HG03175 (cell line): ENCODE data around the gene IL6.
A peak's percentile ranks its signal among the peaks of the same experiment; 100 is the strongest.

Source experiments
- ATAC-seq: cut with Tn5 transposase; IDR thresholded peaks from one replicate; pipeline ENCODE4 v1.9.1; 2021; ENCODE audit warnings: mild to moderate bottlenecking, moderate library complexity; ENCODE audit not compliant: unreplicated experiment

The IL6 gene

DNA sequence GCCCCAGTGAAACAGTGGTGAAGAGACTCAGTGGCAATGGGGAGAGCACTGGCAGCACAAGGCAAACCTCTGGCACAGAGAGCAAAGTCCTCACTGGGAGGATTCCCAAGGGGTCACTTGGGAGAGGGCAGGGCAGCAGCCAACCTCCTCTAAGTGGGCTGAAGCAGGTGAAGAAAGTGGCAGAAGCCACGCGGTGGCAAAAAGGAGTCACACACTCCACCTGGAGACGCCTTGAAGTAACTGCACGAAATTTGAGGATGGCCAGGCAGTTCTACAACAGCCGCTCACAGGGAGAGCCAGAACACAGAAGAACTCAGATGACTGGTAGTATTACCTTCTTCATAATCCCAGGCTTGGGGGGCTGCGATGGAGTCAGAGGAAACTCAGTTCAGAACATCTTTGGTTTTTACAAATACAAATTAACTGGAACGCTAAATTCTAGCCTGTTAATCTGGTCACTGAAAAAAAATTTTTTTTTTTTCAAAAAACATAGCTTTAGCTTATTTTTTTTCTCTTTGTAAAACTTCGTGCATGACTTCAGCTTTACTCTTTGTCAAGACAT is 574 bp upstream of the IL6 start:
- peak; percentile 86 for ATAC-seq

DNA sequence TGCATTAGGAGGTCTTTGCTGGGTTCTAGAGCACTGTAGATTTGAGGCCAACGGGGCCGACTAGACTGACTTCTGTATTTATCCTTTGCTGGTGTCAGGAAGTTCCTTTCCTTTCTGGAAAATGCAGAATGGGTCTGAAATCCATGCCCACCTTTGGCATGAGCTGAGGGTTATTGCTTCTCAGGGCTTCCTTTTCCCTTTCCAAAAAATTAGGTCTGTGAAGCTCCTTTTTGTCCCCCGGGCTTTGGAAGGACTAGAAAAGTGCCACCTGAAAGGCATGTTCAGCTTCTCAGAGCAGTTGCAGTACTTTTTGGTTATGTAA is 675 bp downstream of the IL6 start:
- ATAC-seq = no peak

DNA sequence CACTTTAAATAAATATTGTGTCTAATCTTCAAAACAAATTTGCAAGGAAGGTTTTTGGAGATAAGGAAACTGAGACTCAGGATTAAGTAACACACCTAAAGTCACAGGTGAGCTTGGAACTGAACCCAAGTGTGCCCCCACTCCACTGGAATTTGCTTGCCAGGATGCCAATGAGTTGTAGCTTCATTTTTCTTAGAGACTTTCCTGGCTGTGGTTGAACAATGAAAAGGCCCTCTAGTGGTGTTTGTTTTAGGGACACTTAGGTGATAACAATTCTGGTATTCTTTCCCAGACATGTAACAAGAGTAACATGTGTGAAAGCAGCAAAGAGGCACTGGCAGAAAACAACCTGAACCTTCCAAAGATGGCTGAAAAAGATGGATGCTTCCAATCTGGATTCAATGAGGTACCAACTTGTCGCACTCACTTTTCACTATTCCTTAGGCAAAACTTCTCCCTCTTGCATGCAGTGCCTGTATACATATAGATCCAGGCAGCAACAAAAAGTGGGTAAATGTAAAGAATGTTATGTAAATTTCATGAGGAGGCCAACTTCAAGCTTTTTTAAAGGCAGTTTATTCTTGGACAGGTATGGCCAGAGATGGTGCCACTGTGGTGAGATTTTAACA is 1.5 kb downstream of the IL6 start:
- ATAC-seq = no peak

DNA sequence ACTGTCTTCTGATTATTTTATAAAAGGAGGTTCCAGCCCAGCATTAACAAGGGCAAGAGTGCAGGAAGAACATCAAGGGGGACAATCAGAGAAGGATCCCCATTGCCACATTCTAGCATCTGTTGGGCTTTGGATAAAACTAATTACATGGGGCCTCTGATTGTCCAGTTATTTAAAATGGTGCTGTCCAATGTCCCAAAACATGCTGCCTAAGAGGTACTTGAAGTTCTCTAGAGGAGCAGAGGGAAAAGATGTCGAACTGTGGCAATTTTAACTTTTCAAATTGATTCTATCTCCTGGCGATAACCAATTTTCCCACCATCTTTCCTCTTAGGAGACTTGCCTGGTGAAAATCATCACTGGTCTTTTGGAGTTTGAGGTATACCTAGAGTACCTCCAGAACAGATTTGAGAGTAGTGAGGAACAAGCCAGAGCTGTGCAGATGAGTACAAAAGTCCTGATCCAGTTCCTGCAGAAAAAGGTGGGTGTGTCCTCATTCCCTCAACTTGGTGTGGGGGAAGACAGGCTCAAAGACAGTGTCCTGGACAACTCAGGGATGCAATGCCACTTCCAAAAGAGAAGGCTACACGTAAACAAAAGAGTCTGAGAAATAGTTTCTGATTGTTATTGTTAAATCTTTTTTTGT is 2.3 kb downstream of the IL6 start:
- ATAC-seq = no peak

DNA sequence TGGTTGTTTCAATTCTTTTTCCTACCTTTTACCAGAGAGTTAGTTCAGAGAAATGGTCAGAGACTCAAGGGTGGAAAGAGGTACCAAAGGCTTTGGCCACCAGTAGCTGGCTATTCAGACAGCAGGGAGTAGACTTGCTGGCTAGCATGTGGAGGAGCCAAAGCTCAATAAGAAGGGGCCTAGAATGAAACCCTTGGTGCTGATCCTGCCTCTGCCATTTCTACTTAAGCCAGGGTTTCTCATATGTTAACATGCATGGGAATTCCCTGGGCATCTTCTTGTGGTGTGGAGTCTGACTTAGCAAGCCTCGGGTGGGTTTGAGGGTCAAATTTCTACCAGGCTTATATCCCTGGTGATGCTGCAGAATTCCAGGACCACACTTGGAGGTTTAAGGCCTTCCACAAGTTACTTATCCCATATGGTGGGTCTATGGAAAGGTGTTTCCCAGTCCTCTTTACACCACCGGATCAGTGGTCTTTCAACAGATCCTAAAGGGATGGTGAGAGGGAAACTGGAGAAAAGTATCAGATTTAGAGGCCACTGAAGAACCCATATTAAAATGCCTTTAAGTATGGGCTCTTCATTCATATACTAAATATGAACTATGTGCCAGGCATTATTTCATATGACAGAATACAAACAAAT is 3.2 kb downstream of the IL6 start:
- ATAC-seq = no peak

DNA sequence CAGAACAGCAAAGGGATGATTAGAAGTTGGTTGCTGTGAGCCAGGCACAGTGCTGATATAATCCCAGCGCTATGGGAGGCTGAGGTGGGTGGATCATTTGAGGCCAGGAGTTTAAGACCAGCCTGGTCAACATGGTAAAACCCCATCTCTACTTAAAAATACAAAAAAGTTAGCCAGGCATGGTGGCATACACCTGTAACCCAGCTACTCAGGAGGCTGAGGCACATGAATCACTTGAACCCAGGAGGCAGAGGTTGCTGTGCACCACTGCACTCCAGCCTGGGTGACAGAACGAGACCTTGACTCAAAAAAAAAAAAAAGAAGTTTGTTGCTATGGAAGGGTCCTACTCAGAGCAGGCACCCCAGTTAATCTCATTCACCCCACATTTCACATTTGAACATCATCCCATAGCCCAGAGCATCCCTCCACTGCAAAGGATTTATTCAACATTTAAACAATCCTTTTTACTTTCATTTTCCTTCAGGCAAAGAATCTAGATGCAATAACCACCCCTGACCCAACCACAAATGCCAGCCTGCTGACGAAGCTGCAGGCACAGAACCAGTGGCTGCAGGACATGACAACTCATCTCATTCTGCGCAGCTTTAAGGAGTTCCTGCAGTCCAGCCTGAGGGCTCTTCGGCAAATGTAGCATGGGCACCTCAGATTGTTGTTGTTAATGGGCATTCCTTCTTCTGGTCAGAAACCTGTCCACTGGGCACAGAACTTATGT is 4.1 kb downstream of the IL6 start:
- no peak for ATAC-seq

DNA sequence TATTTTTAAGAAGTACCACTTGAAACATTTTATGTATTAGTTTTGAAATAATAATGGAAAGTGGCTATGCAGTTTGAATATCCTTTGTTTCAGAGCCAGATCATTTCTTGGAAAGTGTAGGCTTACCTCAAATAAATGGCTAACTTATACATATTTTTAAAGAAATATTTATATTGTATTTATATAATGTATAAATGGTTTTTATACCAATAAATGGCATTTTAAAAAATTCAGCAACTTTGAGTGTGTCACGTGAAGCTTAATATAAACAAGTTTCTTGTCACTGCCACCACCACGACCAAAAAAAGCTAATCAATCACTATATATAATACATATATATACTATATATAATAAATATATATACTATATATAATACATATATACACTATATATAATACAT is 4.8 kb downstream of the IL6 start:
- no peak for ATAC-seq

DNA sequence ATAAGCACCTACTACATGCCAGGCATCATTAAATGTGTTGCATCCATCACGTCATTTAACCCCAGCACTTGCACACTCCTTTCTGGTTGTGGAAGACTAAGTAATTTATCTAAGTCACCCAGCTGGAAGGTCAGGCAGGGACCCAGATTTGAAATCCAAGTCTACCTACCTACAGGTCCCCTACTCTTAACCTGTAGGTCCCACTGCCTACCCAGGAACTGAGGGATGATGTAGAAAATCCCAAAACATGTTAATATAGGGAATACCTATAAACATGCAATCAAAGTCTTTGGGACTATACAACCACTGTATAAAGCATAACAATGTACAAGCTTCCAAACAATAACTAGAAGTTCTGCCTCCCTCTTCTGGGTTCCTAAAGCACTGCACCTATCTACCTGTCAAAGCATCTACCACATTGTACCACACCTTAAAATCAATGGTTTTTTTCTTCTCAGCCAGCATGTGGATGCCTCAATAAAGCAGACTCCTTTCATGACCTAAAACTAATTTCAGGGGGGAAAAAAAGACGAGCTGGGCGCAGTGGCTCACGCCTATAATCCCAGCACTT is 5.6 kb downstream of the IL6 start:
- ATAC-seq = no peak

DNA sequence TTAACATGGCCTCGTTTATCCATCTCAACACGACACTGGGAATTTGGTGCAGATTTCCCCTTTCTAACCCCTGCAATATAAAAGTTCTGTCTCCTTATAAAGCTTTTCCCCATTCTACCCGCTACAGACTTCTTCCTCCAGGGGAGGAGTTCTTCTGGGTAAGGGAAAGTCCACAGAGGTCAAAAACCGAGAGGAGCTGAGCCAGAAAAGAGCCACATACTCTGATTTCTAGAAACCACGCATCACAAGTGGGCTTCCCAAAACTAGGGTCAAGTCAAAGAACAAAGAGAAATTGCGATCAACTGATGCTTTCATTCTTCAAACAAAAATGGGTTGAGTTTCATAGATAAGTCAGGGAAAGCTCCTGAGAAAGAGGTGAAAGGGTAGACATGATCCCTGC is 6.8 kb downstream of the IL6 start:
- no peak for ATAC-seq

DNA sequence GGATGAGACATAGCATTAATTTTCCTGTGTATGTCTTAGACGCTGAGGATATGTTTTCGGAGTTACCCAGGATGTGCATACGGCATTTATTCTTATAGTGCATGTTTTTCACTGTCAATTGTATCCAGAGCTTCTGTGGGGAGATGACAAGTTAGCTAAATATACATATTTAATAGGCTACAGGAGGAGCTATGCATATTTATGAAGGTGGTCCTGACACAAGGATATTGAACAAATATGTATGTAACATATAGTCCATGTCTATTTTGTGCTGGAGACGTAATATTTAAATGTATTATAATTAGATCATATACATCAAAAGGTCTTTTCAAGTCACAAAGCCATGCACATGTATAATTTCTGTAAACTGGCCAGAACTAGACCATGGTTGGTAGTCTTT is 16.0 kb downstream of the IL6 start:
- ATAC-seq = no peak

DNA sequence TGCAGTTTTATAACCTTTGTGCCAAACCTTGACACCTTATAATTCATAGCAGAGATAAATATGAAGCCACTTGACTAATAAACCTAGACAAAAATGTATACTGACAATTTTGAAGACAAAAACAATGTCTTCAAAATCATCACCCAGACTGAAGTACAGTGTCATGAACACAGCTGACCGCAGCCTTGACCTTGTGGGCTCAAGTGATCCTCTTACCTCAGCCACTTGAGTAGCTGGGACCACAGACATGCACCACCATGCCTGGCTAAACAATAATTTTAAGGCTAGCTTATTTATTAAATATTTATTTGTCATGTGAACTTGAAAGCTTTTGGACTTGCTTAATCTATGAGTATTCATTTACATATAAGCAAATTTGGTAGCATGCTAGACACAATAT is 24.3 kb downstream of the IL6 start:
- no peak for ATAC-seq

DNA sequence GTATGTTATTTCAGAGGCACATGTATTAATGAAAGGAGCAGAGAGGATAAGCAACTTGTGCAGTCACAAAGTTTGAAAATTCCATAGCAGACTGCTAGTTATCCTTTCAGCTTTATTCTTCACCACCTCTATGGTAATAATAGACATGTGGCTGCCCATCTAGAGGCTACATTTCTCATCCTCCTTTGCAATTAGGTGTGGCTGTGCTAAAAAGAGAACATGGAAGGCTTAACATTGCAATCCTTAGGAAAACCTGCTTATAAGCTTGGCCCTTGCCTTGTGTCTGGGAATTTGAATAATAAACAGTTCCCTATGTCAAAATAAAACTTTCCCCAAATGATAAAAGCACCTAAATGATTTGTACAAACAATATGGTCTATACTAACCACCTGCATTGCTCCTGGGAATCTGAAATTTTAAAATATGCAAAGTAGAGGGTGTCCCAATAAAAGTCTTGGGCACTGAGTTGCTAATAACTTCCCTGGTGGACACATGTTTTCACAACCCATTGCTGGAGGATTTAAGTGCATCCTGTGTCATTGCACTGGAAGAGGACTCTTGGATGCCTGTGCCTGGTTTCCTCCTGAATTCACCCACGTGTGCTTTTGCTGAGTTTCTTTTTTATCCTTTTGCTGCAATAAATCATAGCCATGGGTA is 30.5 kb downstream of the IL6 start:
- no peak for ATAC-seq

DNA sequence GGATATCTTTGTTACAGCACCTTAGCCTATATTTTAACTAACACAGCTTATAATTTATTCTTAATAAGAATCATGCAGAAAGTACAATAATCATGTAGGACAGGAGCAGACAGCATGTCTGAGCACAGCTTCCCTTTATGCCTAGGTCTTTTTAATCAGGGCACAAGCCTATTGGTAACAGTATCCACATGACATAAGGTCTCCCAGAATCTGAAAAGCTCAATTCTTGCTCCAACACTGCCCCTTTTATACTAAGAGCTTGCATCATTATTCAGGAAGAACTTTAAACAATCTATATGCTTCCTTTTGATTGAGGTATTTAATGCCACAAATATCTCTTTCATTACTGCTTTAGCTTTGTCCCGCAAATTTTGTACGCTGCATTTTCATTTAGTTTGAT is 31.6 kb downstream of the IL6 start:
- no peak for ATAC-seq

DNA sequence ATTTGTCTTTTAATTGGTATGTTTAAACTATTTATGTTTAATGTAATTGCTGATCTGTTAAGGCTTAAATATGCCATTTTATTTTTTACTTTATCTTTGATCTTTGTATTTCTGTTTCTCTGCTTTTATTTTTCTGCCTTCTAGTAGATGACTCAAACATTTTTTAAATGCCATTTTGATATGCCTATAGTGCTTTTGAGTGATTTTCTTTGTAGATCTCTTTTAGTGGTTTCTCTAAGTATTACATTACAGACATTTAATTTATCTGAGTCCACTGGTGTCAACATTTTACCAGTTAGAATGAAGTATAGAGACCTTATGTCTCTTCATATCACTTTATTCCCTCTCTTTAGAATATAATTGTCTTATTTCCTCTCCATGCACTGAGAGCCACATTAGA is 32.7 kb downstream of the IL6 start:
- ATAC-seq = no peak

DNA sequence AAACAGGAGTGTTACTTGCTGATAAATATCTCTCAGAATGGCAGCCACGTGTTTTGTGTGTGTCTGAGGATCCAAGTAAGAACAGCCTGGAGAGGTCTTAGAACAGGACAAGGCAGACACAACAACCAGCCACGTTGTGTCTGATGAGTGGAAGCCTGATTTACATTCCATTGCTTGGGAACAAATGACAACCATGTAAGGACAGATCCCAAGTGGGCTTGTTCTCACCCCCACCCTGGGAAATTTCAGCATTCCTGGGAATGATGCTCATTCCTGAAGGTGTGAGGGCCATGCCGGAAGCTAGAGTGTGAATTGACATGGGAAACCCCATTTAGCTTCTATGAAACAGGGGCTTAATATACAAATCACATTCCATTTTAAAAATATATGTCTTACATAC is 35.9 kb downstream of the IL6 start:
- ATAC-seq = no peak

DNA sequence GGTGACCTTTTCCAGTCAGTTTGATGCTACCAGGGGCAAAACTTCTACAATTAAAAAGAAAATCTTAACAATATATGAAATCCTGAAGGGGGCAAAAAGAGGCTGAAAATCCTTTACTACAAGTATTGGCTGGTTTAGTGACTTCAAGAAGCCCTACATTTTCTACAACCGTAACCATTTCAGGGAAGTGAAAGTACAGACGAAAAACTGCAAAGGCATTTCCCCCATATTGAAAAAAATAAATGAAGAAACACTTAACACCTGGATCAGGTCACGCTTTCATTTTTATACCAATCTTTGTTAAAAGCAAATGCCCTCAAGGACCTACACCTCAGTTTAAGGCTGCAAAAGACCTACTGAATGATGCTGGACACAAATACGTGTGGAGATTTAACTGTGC is 38.6 kb downstream of the IL6 start:
- peak; percentile 89 for ATAC-seq

DNA sequence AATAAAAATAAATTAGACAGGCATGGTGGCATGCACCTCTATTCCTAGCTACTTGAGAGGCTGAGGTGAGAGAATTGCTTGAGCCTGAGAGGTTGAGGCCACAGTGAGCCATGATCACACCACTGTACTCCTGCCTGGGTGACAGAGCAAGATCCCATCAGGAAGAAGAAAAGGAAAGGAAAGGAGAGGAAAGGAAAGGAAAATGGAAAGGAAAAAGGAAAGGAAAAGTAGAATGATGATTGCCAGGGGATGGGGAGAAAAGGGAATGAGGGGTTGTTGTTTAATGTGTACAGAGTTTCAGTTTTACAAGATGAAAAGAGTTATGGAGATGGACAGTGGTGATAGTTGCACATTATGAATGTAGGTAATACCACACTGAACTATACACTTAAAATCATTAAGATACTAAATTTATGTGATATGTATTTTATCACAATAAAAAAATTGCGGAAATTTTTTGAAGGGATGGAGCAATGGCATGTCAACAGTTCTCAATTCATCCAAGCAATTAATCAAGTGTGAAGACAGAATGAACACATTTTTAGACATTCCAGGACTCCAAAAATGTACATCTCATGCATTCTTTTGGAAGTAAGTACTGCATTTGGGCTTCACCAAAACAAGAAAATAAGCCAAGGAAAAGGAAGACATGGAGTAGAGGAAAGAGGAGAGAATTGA is 44.3 kb downstream of the IL6 start:
- ATAC-seq = no peak

DNA sequence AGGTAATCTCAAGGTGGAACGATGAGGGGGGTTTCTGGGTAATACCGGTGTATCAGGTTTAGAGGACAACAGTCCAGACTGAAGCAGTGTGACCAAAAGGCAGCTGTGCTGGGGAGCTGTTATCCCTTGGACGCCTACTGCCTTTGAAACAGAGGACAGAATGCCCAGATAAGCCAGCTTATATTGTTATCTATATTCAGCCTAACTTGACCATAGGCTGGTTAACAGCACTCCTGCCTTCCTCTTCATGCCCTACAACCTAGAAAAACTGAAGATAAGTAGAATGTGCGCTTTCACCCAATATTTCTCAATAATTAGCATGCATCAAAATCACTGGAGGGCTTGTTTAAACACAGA is 44.9 kb downstream of the IL6 start:
- ATAC-seq = no peak

DNA sequence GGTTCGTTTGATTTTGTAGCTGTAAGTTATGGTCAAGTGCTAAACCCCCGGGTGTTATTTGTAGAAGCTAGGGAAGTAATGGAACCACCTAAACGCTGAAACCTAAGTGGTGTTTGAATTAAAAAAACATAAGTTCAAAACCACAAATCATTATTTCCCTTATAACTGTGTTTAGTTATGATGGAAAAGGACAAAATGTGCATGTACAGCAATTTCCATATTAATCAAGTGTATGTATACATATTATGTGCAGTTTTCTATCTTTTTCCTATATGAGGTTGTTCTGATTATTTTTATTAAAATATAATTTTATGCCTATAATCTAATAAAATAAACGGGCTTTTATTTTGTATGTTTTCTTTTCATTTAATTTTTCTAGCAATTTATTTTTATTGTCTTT is 45.9 kb downstream of the IL6 start:
- no peak for ATAC-seq

DNA sequence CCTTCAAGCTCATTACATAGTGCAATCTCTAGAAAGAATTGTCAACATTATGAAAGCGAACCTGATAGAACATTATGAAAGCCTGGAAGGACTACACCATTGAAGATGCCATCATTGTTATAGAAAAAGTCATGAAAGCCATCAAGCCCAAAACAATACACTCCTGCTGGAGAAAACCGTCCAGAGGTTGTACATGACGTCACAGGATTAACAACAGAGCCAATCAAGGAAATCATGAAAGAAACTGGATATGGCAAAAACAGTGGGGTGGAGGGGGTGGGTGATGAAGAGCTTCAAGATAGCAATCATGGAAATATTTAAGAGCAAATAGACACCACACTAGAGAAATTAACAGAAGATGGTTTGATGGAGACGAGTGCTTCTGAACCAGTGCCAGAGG is 50.0 kb downstream of the IL6 start:
- ATAC-seq = no peak
